Measurements from ENCODE around the gene GRAMD1B.

GRAMD1B gene

GRCh38 chr11:123525097-123525496, 95.0 kb downstream of the GRAMD1B start:
- Histone ChIP-seq H3K36me3 (ENCODE audit: control insufficient read depth, insufficient read depth, low read length) (no peaks in the 10 kb centered on the region), H3K4me3 (replicated peaks; ENCODE audit: low read depth, low read length) (no peak overlapping the region), H3K27me3 (replicated peaks; ENCODE audit: control insufficient read depth, insufficient read depth, low read length) (no peaks in the 10 kb centered on the region)
- TF ChIP-seq, protein P1, sequence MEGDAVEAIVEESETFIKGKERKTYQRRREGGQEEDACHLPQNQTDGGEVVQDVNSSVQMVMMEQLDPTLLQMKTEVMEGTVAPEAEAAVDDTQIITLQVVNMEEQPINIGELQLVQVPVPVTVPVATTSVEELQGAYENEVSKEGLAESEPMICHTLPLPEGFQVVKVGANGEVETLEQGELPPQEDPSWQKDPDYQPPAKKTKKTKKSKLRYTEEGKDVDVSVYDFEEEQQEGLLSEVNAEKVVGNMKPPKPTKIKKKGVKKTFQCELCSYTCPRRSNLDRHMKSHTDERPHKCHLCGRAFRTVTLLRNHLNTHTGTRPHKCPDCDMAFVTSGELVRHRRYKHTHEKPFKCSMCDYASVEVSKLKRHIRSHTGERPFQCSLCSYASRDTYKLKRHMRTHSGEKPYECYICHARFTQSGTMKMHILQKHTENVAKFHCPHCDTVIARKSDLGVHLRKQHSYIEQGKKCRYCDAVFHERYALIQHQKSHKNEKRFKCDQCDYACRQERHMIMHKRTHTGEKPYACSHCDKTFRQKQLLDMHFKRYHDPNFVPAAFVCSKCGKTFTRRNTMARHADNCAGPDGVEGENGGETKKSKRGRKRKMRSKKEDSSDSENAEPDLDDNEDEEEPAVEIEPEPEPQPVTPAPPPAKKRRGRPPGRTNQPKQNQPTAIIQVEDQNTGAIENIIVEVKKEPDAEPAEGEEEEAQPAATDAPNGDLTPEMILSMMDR (IDR thresholded peaks at IDR 0.05; ENCODE audit: insufficient read depth, low read length, poor library complexity, severe bottlenecking) = no peak
- no peak for DNase-seq (ENCODE audit: extremely low read depth, insufficient read length)

DNA sequence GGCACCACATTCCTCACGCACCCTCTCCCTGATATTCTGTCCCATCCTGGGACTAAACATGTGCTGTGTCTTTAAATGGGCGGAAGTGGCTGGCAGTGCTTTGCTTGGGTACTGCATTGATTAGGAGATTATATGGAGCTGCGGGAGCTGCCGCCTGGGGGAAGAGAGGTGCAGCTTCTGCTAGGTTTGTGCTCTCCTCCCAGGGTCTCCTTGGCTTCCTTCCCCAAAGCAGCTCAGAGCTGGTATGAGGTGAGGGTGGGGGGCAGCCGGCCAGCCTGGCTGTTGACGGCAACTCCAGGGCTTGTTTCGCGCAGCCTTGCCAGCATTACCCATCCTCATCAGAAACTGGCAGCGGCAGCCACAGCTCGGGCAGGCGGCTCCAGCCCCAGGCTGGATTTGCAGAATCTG, 95.4 kb downstream of the GRAMD1B start:
- Histone ChIP-seq H3K27me3 (replicated peaks; ENCODE audit: control insufficient read depth, insufficient read depth, low read length) (no peaks in the 10 kb centered on the region), H3K36me3 (ENCODE audit: control insufficient read depth, insufficient read depth, low read length) (no peaks in the 10 kb centered on the region), H3K4me3 (replicated peaks; ENCODE audit: low read depth, low read length) (no peak overlapping the region)
- TF ChIP-seq, protein P1 (IDR thresholded peaks at IDR 0.05; ENCODE audit: insufficient read depth, low read length, poor library complexity, severe bottlenecking) = no peak
- no peak for DNase-seq (ENCODE audit: extremely low read depth, insufficient read length)

DNA sequence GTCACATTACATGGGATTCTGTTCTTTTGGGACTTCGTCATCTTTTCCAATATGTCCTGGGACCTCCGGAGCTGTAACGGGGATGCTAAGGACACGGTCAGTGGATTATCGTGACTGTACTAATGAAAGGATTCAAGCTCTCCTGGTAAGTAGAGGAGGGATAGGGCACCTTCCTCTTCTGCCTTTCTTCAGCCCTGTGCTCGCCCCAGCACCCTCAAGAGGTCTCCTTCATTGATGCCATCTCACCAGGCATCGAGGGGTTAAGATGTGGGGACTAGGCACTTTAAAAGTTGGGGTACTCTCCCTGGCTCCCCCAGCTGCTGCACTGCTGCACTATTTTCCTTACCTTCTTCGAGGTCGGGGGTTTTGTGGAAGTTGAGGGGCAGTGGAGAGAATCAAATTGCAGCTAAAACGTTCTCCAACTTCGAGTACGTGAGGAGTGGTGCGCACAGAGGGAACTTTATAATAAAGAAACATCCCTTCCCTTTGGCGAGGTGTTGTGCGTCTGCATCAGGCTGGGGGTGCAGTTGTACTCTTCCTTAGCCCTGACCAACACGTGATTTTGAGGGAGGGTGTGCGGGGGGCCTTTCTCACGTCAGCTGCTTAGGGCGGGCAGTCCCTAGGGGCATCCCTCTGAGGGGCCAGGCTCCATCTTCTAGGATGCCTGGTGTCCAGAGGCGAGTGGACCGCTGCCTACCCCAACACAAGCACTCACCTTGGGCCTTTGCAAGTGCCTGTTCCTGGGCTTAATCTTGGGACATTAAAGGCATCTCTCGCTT, 96.1 kb downstream of the GRAMD1B start:
- TF ChIP-seq, protein P1 (IDR thresholded peaks at IDR 0.05; ENCODE audit: insufficient read depth, low read length, poor library complexity, severe bottlenecking) = no peak
- Histone ChIP-seq H3K27me3 (replicated peaks; ENCODE audit: control insufficient read depth, insufficient read depth, low read length) (no peaks in the 10 kb centered on the region), H3K36me3 (ENCODE audit: control insufficient read depth, insufficient read depth, low read length) (no peaks in the 10 kb centered on the region), H3K4me3 (replicated peaks; ENCODE audit: low read depth, low read length) (no peak overlapping the region)
- no peak for DNase-seq (ENCODE audit: extremely low read depth, insufficient read length)

GRCh38 chr11:123526918-123527317, 96.8 kb downstream of the GRAMD1B start:
- Histone ChIP-seq H3K27me3 (replicated peaks; ENCODE audit: control insufficient read depth, insufficient read depth, low read length) (no peaks in the 10 kb centered on the region), H3K36me3 (ENCODE audit: control insufficient read depth, insufficient read depth, low read length) (no peaks in the 10 kb centered on the region), H3K4me3 (replicated peaks; ENCODE audit: low read depth, low read length) (no peak overlapping the region)
- no peak for DNase-seq (ENCODE audit: extremely low read depth, insufficient read length)
- TF ChIP-seq, protein P1 (IDR thresholded peaks at IDR 0.05; ENCODE audit: insufficient read depth, low read length, poor library complexity, severe bottlenecking) = no peak

DNA sequence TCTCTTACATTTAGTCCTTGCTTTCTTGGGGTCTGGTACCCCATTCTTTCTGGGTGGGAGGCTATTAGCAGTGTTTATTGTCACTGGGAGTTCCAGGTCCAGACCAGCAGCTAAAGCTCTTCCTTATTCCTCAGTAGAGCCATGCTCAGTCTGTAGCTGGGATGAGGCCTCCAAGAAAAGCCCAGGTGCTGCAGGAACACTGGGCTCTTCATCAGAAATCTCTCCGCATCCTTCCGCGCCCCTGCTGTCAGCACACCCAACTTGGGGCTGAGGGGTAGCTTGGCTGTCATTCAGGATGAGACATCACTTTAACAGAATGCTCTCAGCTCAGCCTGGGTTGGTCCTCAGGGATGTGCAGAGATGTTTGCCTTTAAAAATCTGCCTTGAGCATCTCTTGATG, 97.5 kb downstream of the GRAMD1B start:
- no peak overlapping the region for H3K4me3 ChIP-seq (replicated peaks; ENCODE audit: low read depth, low read length)
- no peak for DNase-seq (ENCODE audit: extremely low read depth, insufficient read length)
- no peaks in the 10 kb centered on the region for H3K36me3 ChIP-seq (ENCODE audit: control insufficient read depth, insufficient read depth, low read length)
- TF ChIP-seq, protein P1 (IDR thresholded peaks at IDR 0.05; ENCODE audit: insufficient read depth, low read length, poor library complexity, severe bottlenecking) = no peak
- no peaks in the 10 kb centered on the region for H3K27me3 ChIP-seq (replicated peaks; ENCODE audit: control insufficient read depth, insufficient read depth, low read length)

All from GM06990 (cell line).